Inflammatory macrophage treated with lipopolysaccharide for 4 hours (primary cell): ENCODE data around the gene PTEN.

ENCODE experiments used
- DNase-seq: peaks from one replicate; pipeline ENCODE4 v3.0.0-alpha.2; 2020

Gene PTEN

GRCh38 chr10:87987206-87987605 lies 123.8 kb downstream of the PTEN start:
- no peak for DNase-seq

DNA sequence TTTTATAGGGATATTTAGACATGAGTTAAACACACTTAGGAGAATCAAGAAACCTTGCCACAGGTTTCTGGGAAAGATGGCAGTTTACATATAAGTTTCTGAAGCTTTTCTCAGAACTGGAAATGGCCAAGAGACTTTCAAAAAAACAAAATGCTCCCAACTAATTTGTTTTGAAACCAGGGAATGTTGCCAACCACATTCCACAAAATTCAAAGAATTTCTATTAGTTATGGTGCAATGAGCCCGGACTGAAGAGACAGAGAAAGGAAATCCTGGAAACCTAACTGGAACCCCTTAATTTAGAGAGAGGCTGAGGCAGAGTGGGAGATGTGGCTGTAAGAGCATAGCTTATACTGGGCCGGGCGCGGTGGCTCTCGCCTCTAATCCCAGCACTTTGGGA lies 128.5 kb downstream of the PTEN start:
- DNase-seq, result no peak

- DNase-seq, result no peak
Measured at GRCh38 chr10:88004451-88004850, 141.0 kb downstream of the PTEN start.

DNA sequence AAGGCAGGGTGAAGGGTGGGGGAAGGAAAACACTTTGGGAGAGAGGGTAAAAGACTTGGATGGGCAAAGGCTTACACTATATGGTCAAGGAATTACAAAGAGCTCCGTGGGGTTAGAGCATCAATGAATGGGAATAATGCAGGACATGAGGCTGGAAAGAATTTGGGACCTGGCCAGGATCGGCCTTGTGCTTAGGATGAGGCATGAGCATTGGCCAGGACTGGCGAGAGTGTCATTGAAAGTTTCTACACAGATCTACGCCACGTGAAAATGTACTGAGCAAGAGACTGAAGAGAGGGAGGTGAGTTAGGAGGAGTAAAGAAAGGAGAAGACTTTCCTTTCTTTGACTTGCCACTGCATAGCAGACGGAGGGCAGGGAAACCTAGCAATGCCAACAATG lies 142.8 kb downstream of the PTEN start:
- DNase-seq, result no peak

DNA sequence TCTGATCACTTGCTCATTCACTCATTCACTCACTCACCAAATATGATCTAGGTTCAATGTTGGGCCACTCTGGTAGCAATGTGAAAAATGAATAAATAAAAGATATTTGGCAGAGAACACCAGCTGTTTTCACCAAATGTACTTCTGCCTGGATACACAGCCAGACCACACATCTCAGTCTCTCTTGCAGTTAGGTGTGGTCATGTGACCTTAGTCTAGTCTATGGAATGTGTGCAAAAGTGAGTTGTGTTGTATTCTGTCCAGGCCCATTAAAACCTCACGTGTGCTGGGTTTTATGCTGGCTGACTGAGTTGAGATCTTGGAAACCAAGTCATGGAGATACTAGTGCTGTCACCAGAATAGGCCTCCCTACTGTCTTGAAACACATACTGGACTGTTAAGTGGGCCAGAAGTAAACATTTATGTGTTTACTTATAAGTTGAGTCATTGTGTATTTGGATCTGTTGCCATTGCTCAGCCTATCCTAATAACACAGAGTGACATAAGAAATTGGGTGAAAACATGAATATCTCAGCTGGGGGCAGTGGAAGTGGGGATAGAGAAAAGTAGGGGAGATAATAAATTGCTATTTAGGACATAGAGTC lies 145.5 kb downstream of the PTEN start:
- no peak for DNase-seq

GRCh38 chr10:88012641-88013040 lies 149.2 kb downstream of the PTEN start:
- DNase-seq, result no peak

DNA sequence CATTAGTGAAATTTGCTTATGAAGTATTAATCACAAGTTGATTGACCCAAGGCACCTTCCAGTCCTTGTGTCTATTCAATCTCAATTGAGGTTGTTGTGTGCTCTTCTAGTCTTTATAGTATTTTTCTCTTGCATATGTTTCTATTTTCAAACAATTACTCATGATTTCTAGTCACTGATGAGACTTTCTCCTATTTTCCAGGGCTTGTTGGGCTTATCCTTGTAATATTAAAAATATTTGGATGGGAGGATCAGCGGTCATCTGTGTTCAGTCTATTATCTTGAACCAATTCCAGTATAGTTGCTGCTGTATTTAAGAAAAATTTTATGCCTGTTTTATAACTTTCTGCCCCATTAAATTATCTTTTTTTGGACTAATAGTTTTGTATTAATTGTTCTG lies 154.4 kb downstream of the PTEN start:
- no peak for DNase-seq

DNA sequence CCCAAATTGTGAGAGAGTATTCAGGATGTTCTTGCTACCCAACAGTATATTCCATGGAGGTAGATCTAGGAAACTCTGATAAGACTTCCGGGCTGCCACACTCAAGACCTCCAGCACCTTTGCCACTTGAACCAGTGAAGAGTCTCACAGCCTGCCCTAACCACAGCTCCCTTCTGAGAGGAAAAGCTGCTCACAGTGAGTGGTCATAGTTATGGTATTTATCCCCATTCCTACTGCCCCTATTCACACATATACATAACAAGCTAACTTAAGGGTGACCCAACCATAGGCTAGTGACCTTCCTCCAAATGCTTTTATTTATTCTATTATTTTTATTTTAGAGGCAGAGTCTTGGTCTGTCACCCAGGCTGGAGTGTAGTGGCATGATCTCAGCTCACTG lies 156.3 kb downstream of the PTEN start:
- no peak for DNase-seq
